ENCODE results near the gene PPP3CA. TPM values are rescaled to one million over a fixed set of nuclear protein-coding genes. Genes with fewer than 3 reads are reported as not detected.

PPP3CA gene
- total and polyA plus RNA-seq, 2 of the 8 experiments (the other 6 are each of a cell fraction or from before 2014, with no cell fraction given) = 7.9 to 35.0 TPM

- no peak for DNase-seq (ENCODE audit: low read depth in 1 of 2, low spot score in 2 of 2)
- Histone ChIP-seq H2BK5ac (ENCODE audit: low read depth, low read length) (no peak overlapping the region), H2BK120ac (replicated peaks; ENCODE audit: low read depth, low read length) (no peak overlapping the region), H3K27me3 (replicated peaks in 1 of 4; ENCODE audit: control insufficient read depth in 3 of 4, extremely low read depth in 1 of 4, insufficient read depth in 3 of 4, low read length in 3 of 4) (no peaks in the 10 kb centered on the region), H3K18ac (ENCODE audit: extremely low read depth, low read length) (no peak overlapping the region), H2BK12ac (ENCODE audit: low read depth, low read length) (no peak overlapping the region), H3K27ac (ENCODE audit: low read depth, low read length) (no peak overlapping the region), H3K79me1 (ENCODE audit: low read depth, low read length) (no peaks in the 10 kb centered on the region; the same call in 1 of the 2 replicates), H4K8ac (ENCODE audit: extremely low read depth, insufficient read depth, low read length) (no peak overlapping the region), H3K4me3 (ENCODE audit: extremely low read depth in 1 of 4, insufficient read depth in 2 of 4, low read depth in 3 of 4, low read length in 4 of 4) (no peak overlapping the region), H3K14ac (ENCODE audit: insufficient read length) (no peak overlapping the region), H3K23ac (ENCODE audit: insufficient read length) (no peak overlapping the region), H4K5ac (ENCODE audit: insufficient read length, low read depth, low read length) (no peak overlapping the region), H3K9me3 (ENCODE audit: insufficient read depth in 2 of 2, low read depth in 1 of 2, low read length in 1 of 2) (no peaks in the 10 kb centered on the region), H2BK20ac (ENCODE audit: low read length) (no peak overlapping the region), H2AK5ac (ENCODE audit: low read depth, low read length) (no peak overlapping the region), H2AFZ (ENCODE audit: low read length) (no peak overlapping the region), H3K9ac (replicated peaks in 1 of 4; ENCODE audit: extremely low read depth in 1 of 4, low read depth in 3 of 4, low read length in 3 of 4) (no peak overlapping the region), H3K4me2 (ENCODE audit: insufficient read depth in 1 of 2, low read depth in 2 of 2, low read length in 2 of 2) (no peak overlapping the region), H2BK15ac (ENCODE audit: low read length) (no peak overlapping the region), H3K56ac (replicated peaks; ENCODE audit: insufficient read length, low read depth, low read length) (no peak overlapping the region), H3K4ac (replicated peaks; ENCODE audit: insufficient read length, low read depth, low read length) (no peak overlapping the region), H3K36me3 (ENCODE audit: control insufficient read depth in 2 of 4, insufficient read depth in 4 of 4, low read length in 3 of 4) (no peaks in the 10 kb centered on the region), H3K4me1 (replicated peaks in 1 of 4; ENCODE audit: control insufficient read depth in 3 of 4, insufficient read depth in 4 of 4, low read length in 3 of 4) (0 out of 7 replicates have a peak, but pooled peaks cover 0 to 3% (median under 1%) of the 10 kb centered on the region in 4 experiments), H3K23me2 (ENCODE audit: low read depth, low read length) (no peaks in the 10 kb centered on the region), H4K20me1 (replicated peaks in 1 of 2; ENCODE audit: control insufficient read depth in 1 of 2, insufficient read depth in 2 of 2, low read length in 2 of 2) (no peaks in the 10 kb centered on the region), H3K79me2 (ENCODE audit: control insufficient read depth in 1 of 2, insufficient read depth in 2 of 2, low read length in 2 of 2) (no peaks in the 10 kb centered on the region), H4K91ac (replicated peaks; ENCODE audit: insufficient read length, low read length) (no peak overlapping the region)
- FAIRE-seq = no peak
- POLR2A ChIA-PET (ENCODE audit: partially characterized antibody) = no interaction called here
- CTCF ChIA-PET (ENCODE audit: partially characterized antibody) = no interaction called here
- TF ChIP-seq EGR1 (IDR thresholded peaks at IDR 0.05; ENCODE audit: borderline replicate concordance, low read depth, low read length) (no peak), RNF2 (IDR thresholded peaks at IDR 0.05; ENCODE audit: borderline replicate concordance, low read depth, low read length, missing control alignments, poor library complexity, severe bottlenecking) (no peak), CTCF (IDR thresholded peaks at IDR 0.05; ENCODE audit: control extremely low read depth in 1 of 3, insufficient read depth in 1 of 3, low read depth in 1 of 3, low read length in 3 of 3) (no peak), TCF12 (IDR thresholded peaks at IDR 0.05; ENCODE audit: low read depth, low read length) (no peak), BACH1 (IDR thresholded peaks at IDR 0.05; ENCODE audit: low read length) (no peak), SIRT6 (IDR thresholded peaks at IDR 0.05; ENCODE audit: low read length) (no peak), SRF (IDR thresholded peaks at IDR 0.05; ENCODE audit: low read depth, low read length) (no peak), SP2 (IDR thresholded peaks at IDR 0.05; ENCODE audit: low read length) (no peak), POU5F1 (IDR thresholded peaks at IDR 0.05; ENCODE audit: low read depth, low read length) (no peak), SIN3A (conservative IDR thresholded peaks at IDR 0.05 in 1 of 2, IDR thresholded peaks at IDR 0.05 in 1 of 2; ENCODE audit: low read depth in 1 of 2, low read length in 2 of 2) (no peak), POLR2A (IDR thresholded peaks at IDR 0.05; ENCODE audit: control extremely low read depth in 1 of 2, low read depth in 2 of 2, low read length in 2 of 2) (no peak), TBP (IDR thresholded peaks at IDR 0.05; ENCODE audit: low read depth, low read length) (no peak), USF2 (IDR thresholded peaks at IDR 0.05; ENCODE audit: low read length) (no peak)
These were observed 207.1 kb downstream of the PPP3CA start for GRCh38 chr4:101140228-101140627.

Measured in H1 (cell line).